Tibial nerve (tissue), 4 donors: ENCODE measurements around the gene DHRS2. TPM values are rescaled to one million over a fixed set of nuclear protein-coding genes. Genes with fewer than 3 reads are reported as not detected.

ENCODE experiments used
- DNase-seq, 2 donors: peaks; one replicate each; pipeline ENCODE4 v3.0.0-alpha.2; 2019; ENCODE audit warnings: low spot score in 2 of 2
- H3K27ac ChIP-seq, 4 donors: fragments of 200-600 bp; sonication (generic) in 3 of 4; one replicate each; pipeline ENCODE4 v1.5.1; 2017 to 2019; ENCODE audit warnings: mild to moderate bottlenecking in 1 of 4
- H3K27me3 ChIP-seq, 2 donors: fragments of 200-600 bp; sonication (generic) in 1 of 2; one replicate each; pipeline versions ENCODE4 v1.5.1 to v1.6.0; 2017 to 2019
- H3K36me3 ChIP-seq, 3 donors: fragments of 200-600 bp; sonication (generic); one replicate each; pipeline ENCODE4 v1.5.1; 2018 to 2019
- H3K4me1 ChIP-seq, 4 donors: fragments of 200-600 bp; sonication (generic) in 3 of 4; one replicate each; pipeline ENCODE4 v1.5.1; 2017 to 2019
- H3K4me3 ChIP-seq, 4 donors: fragments of 200-600 bp; sonication (generic) in 3 of 4; one replicate each; pipeline ENCODE4 v1.5.1; 2017 to 2019; ENCODE audit warnings: mild to moderate bottlenecking in 1 of 4, moderate library complexity in 1 of 4
- H3K9me3 ChIP-seq, 4 donors: fragments of 200-600 bp; sonication (generic) in 3 of 4; one replicate each; pipeline ENCODE4 v1.5.1; 2017 to 2019
- CTCF ChIP-seq, 5 experiments: fragments of 200-600 bp in 3 of 5; fragments of 450-650 bp in 2 of 5; sonication (generic) in 3 of 5; IDR thresholded peaks; one replicate each; pipeline ENCODE4 v1.5.1; 2016 to 2019; ENCODE audit warnings: antibody characterized with exemption in 5 of 5, mild to moderate bottlenecking in 3 of 5, moderate library complexity in 2 of 5
- EP300 ChIP-seq, 2 donors: sonication (generic); formaldehyde crosslinking; IDR thresholded peaks; one replicate each; pipeline ENCODE4 v1.6.1; 2017; ENCODE audit warnings: antibody characterized with exemption in 2 of 2, mild to moderate bottlenecking in 1 of 2
- POLR2A ChIP-seq, 2 donors: fragments of 450-650 bp; IDR thresholded peaks; one replicate each; pipeline ENCODE4 v1.6.1; 2017; ENCODE audit warnings: antibody characterized with exemption in 2 of 2, mild to moderate bottlenecking in 2 of 2, moderate library complexity in 2 of 2
- WGBS, 2 donors: methylation state at CpG; one replicate each; pipeline ENCODE4 v1.1.5; 2018; 5-methylcytosine and 5-hydroxymethylcytosine counted together
- total RNA-seq, 4 donors: library from RNA; depleted of rRNA; stranded (reverse); fragments of >200 nt; gene quantifications; one replicate each; pipeline ENCODE4 v1.1.0, GENCODE V29; 2016

DHRS2 gene
- total RNA-seq, 4 donors from 2014 or later, result 0.90 TPM; not detected in 3

GRCh38 chr14:23622990-23623389 is 13.2 kb upstream of the DHRS2 start:
- Histone ChIP-seq H3K4me1 (no peaks in the 10 kb centered on the region), H3K36me3 (no peaks in the 10 kb centered on the region), H3K4me3 (no peak overlapping the region), H3K27ac (no peak overlapping the region), H3K9me3 (peaks cover 0 to 14% (median 0%) of the 10 kb centered on the region in 4 donors), H3K27me3 (no peaks in the 10 kb centered on the region)
- WGBS, 2 donors, result 75 to 85% methylated on average over 4 of the region's 4 CpGs
- TF ChIP-seq EP300 (IDR thresholded peaks at IDR 0.05) (no peak), POLR2A (IDR thresholded peaks at IDR 0.05) (no peak), CTCF (IDR thresholded peaks at IDR 0.05) (no peak)
- DNase-seq, result no peak

DNA sequence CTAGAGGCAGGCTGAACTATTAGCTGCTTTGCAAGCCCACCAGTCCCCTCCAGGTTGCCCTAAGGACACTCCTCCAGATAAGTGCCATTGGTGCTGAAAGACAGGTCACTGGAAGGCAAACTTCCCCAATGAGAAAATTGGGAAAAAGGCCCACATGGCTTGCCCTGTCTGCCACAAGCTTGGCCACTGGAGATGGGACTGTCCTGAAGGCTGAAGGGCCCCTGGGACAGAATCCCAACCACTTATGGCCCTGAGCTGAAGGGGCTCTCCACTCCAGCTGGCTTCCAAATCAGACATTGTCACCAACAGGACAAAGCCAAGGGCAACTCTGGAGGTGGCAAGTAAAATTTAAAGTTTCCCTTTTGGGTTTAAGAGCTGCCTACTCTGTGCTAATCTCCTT is 12.2 kb upstream of the DHRS2 start:
- no peak for DNase-seq
- no peak overlapping the region for H3K4me3 ChIP-seq
- TF ChIP-seq CTCF (IDR thresholded peaks at IDR 0.05), result no peak
- TF ChIP-seq POLR2A (IDR thresholded peaks at IDR 0.05), result no peak
- TF ChIP-seq EP300 (IDR thresholded peaks at IDR 0.05), result no peak
- H3K4me1 ChIP-seq, result no peaks in the 10 kb centered on the region
- H3K27me3 ChIP-seq, result no peaks in the 10 kb centered on the region
- H3K27ac ChIP-seq, result no peak overlapping the region
- H3K36me3 ChIP-seq, result no peaks in the 10 kb centered on the region
- H3K9me3 ChIP-seq, result peaks cover 0 to 14% (median 0%) of the 10 kb centered on the region in 4 donors

- no peaks in the 10 kb centered on the region for H3K36me3 ChIP-seq
- 91 to 92% methylated on average over 3 of the region's 3 CpGs for WGBS, 2 donors
These were observed 11.2 kb upstream of the DHRS2 start for GRCh38 chr14:23624830-23625404.

GRCh38 chr14:23626946-23627345 is 9.2 kb upstream of the DHRS2 start:
- H3K4me3 ChIP-seq, result no peak overlapping the region
- H3K4me1 ChIP-seq, result peaks cover 0 to 3% (median 0%) of the 10 kb centered on the region in 4 donors
- H3K27ac ChIP-seq, result no peak overlapping the region
- TF ChIP-seq POLR2A (IDR thresholded peaks at IDR 0.05) (no peak), EP300 (IDR thresholded peaks at IDR 0.05) (no peak), CTCF (IDR thresholded peaks at IDR 0.05) (no peak)
- H3K9me3 ChIP-seq, result peaks cover 0 to 14% (median 0%) of the 10 kb centered on the region in 4 donors
- no peaks in the 10 kb centered on the region for H3K36me3 ChIP-seq
- no peaks in the 10 kb centered on the region for H3K27me3 ChIP-seq
- DNase-seq, result no peak

More at GRCh38 chr14:23624830-23625404, 11.2 kb upstream of the DHRS2 start:
- Histone ChIP-seq H3K27me3 (no peaks in the 10 kb centered on the region), H3K4me3 (no peak overlapping the region), H3K27ac (no peak overlapping the region), H3K4me1 (no peaks in the 10 kb centered on the region), H3K9me3 (peaks cover 0 to 14% (median 0%) of the 10 kb centered on the region in 4 donors)
- no peak for TF ChIP-seq POLR2A (IDR thresholded peaks at IDR 0.05)
- TF ChIP-seq CTCF (IDR thresholded peaks at IDR 0.05), result no peak
- TF ChIP-seq EP300 (IDR thresholded peaks at IDR 0.05), result no peak
- DNase-seq, result no peak

GRCh38 chr14:23627961-23628360 is 8.2 kb upstream of the DHRS2 start:
- peaks cover 0 to 8% (median 0%) of the 10 kb centered on the region in 4 donors for H3K4me1 ChIP-seq

More at GRCh38 chr14:23627961-23628360, 8.2 kb upstream of the DHRS2 start:
- no peak for DNase-seq
- peaks cover 0 to 14% (median 0%) of the 10 kb centered on the region in 4 donors for H3K9me3 ChIP-seq
- TF ChIP-seq CTCF (IDR thresholded peaks at IDR 0.05) (no peak), POLR2A (IDR thresholded peaks at IDR 0.05) (no peak), EP300 (IDR thresholded peaks at IDR 0.05) (no peak)
- no peaks in the 10 kb centered on the region for H3K36me3 ChIP-seq
- H3K27ac ChIP-seq, result no peak overlapping the region
- 77 to 88% methylated on average over 6 of the region's 6 CpGs for WGBS, 2 donors
- no peak overlapping the region for H3K4me3 ChIP-seq
- no peaks in the 10 kb centered on the region for H3K27me3 ChIP-seq
